ENCODE results near the gene DCST2.

DCST2 gene

GRCh38 chr1:154970631-154971340 is 62.8 kb downstream of the DCST2 start, which contains the start of gene SHC1:
Gene SHC1 (minus strand): TSS chr1:154970747. CDS start chr1:154970526, 221 bp downstream.
- Histone ChIP-seq H3K27ac (ENCODE audit: low read length) (no peak within 1 kb of the TSS), H3K27me3 (ENCODE audit: low read depth, low read length) (no peaks in the 10 kb centered on the region), H3K9ac (ENCODE audit: low read length) (no peak within 1 kb of the TSS), H3K79me2 (ENCODE audit: low read length) (peaks cover 27% of the 10 kb centered on the region), H4K20me1 (ENCODE audit: insufficient read depth, low read length) (0 out of 2 replicates have a peak, but pooled peaks cover 1% of the 10 kb centered on the region), H3K36me3 (replicated peaks; ENCODE audit: low read depth, low read length) (peaks cover 12% of the 10 kb centered on the region), H3K4me1 (ENCODE audit: low read length) (peaks cover 15% of the 10 kb centered on the region), H3K4me2 (ENCODE audit: low read length) (peak within 1 kb of the TSS; percentile 34; the same call in 1 of the 2 replicates), H2AFZ (ENCODE audit: low read depth, low read length) (no peak within 1 kb of the TSS), H3K4me3 (ENCODE audit: low read length) (no peak within 1 kb of the TSS), H3K9me3 (ENCODE audit: insufficient read depth, low read length) (no peaks in the 10 kb centered on the region)
- TF ChIP-seq CTCF (IDR thresholded peaks at IDR 0.05; ENCODE audit: low read depth, low read length) (no peak), EZH2phosphoT487 (IDR thresholded peaks at IDR 0.05; ENCODE audit: low read depth) (no peak)

- Histone ChIP-seq H3K9ac (ENCODE audit: low read length) (no peak overlapping the region), H3K4me2 (ENCODE audit: low read length) (no peak overlapping the region), H4K20me1 (ENCODE audit: insufficient read depth, low read length) (no peaks in the 10 kb centered on the region), H3K9me3 (ENCODE audit: insufficient read depth, low read length) (no peaks in the 10 kb centered on the region), H3K79me2 (ENCODE audit: low read length) (peaks cover 18% of the 10 kb centered on the region), H3K27me3 (ENCODE audit: low read depth, low read length) (no peaks in the 10 kb centered on the region), H3K4me1 (ENCODE audit: low read length) (peaks cover 15% of the 10 kb centered on the region), H3K27ac (ENCODE audit: low read length) (no peak overlapping the region), H3K4me3 (ENCODE audit: low read length) (no peak overlapping the region), H2AFZ (ENCODE audit: low read depth, low read length) (no peak overlapping the region), H3K36me3 (replicated peaks; ENCODE audit: low read depth, low read length) (peaks cover 18% of the 10 kb centered on the region)
- TF ChIP-seq CTCF (IDR thresholded peaks at IDR 0.05; ENCODE audit: low read depth, low read length) (no peak), EZH2phosphoT487 (IDR thresholded peaks at IDR 0.05; ENCODE audit: low read depth) (no peak)
These were observed 63.6 kb downstream of the DCST2 start for GRCh38 chr1:154969860-154970452.

- no peak overlapping the region for H3K27ac ChIP-seq (ENCODE audit: low read length)
- no peaks in the 10 kb centered on the region for H3K27me3 ChIP-seq (ENCODE audit: low read depth, low read length)
- peaks cover 15% of the 10 kb centered on the region for H3K4me1 ChIP-seq (ENCODE audit: low read length)
- peaks cover 17% of the 10 kb centered on the region for H3K79me2 ChIP-seq (ENCODE audit: low read length)
- peaks cover 18% of the 10 kb centered on the region for H3K36me3 ChIP-seq (replicated peaks; ENCODE audit: low read depth, low read length)
- TF ChIP-seq EZH2phosphoT487 (IDR thresholded peaks at IDR 0.05; ENCODE audit: low read depth) (no peak), CTCF (IDR thresholded peaks at IDR 0.05; ENCODE audit: low read depth, low read length) (no peak)
- no peaks in the 10 kb centered on the region for H4K20me1 ChIP-seq (ENCODE audit: insufficient read depth, low read length)
- no peak overlapping the region for H3K9ac ChIP-seq (ENCODE audit: low read length)
- H3K9me3 ChIP-seq (ENCODE audit: insufficient read depth, low read length), result no peaks in the 10 kb centered on the region
- no peak overlapping the region for H2AFZ ChIP-seq (ENCODE audit: low read depth, low read length)
- no peak overlapping the region for H3K4me2 ChIP-seq (ENCODE audit: low read length)
- H3K4me3 ChIP-seq (ENCODE audit: low read length), result no peak overlapping the region
These were observed 64.3 kb downstream of the DCST2 start for GRCh38 chr1:154969246-154969645.

- Histone ChIP-seq H3K79me2 (ENCODE audit: low read length) (peaks cover 17% of the 10 kb centered on the region), H3K36me3 (replicated peaks; ENCODE audit: low read depth, low read length) (peaks cover 20% of the 10 kb centered on the region), H3K27me3 (ENCODE audit: low read depth, low read length) (no peaks in the 10 kb centered on the region), H2AFZ (ENCODE audit: low read depth, low read length) (no peak overlapping the region), H3K4me3 (ENCODE audit: low read length) (no peak overlapping the region), H3K9ac (ENCODE audit: low read length) (no peak overlapping the region), H4K20me1 (ENCODE audit: insufficient read depth, low read length) (no peaks in the 10 kb centered on the region), H3K27ac (ENCODE audit: low read length) (no peak overlapping the region), H3K4me1 (ENCODE audit: low read length) (peaks cover 15% of the 10 kb centered on the region), H3K9me3 (ENCODE audit: insufficient read depth, low read length) (no peaks in the 10 kb centered on the region), H3K4me2 (ENCODE audit: low read length) (no peak overlapping the region)
- TF ChIP-seq CTCF (IDR thresholded peaks at IDR 0.05; ENCODE audit: low read depth, low read length), result no peak
- no peak for TF ChIP-seq EZH2phosphoT487 (IDR thresholded peaks at IDR 0.05; ENCODE audit: low read depth)
These were observed 64.8 kb downstream of the DCST2 start for GRCh38 chr1:154968731-154969130.
